ENCODE data around the gene KAZN. TPM values are rescaled to one million over a fixed set of nuclear protein-coding genes. Genes with fewer than 3 reads are reported as not detected.

KAZN gene
- total RNA-seq, 2 donors from 2014 or later = 0.46 to 0.58 TPM

DNA sequence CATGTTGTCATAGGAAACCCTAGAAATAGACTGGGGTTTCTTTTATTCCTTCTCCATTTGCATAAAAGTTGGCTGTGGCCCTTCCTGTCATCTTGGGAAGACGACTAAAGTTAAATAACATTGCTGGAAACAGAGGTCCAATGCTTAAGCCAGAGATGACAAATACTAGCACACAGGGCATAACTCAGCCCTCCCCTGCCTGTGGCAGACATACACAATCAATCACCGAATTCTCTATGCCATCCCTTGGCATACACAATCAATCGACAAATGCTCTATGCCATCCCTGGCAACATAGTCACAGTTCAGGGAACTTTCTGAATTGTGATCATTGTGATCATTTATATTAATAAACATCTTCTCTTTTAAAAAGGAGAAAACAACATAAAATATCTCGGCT, 229.4 kb downstream of the KAZN start:
- H3K4me3 Mint-ChIP-seq = no peak overlapping the region
- no peak overlapping the region for H3K27ac Mint-ChIP-seq
- H3K4me1 Mint-ChIP-seq (ENCODE audit: low read depth) = no peaks in the 10 kb centered on the region
- DNase-seq = no peak
- peaks cover 7% of the 10 kb centered on the region for H3K27me3 Mint-ChIP-seq (ENCODE audit: low read depth)
- H3K9me3 Mint-ChIP-seq = no peaks in the 10 kb centered on the region
- H3K36me3 Mint-ChIP-seq (ENCODE audit: insufficient read depth in 2 of 2) = no peaks in the 10 kb centered on the region
- no peak for ATAC-seq (replicated peaks in 1 of 2)

DNA sequence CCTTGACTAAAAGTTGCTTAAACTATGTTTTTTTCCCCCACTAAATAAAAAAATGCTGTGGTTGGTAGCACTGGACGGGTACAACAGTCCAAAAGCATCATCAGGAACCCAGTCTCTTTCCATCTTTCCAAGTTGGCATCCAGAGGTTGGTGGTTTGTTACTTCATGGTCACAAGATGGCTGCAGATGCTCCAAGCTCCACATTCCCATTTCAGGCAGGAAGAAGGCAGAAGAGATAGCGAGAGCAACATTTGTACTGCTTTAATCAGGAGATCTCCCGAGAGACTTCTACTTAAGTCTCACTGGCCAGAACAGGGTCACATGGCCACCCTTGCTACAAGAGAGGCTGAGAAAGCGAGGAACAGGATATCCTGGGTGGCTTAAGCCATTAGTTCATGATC, 230.2 kb downstream of the KAZN start:
- Mint-ChIP-seq H3K4me3 (no peak overlapping the region), H3K9me3 (no peaks in the 10 kb centered on the region), H3K36me3 (ENCODE audit: insufficient read depth in 2 of 2) (no peaks in the 10 kb centered on the region), H3K4me1 (ENCODE audit: low read depth) (no peaks in the 10 kb centered on the region), H3K27me3 (ENCODE audit: low read depth) (peaks cover under 1% of the 10 kb centered on the region), H3K27ac (no peak overlapping the region)
- ATAC-seq (replicated peaks in 1 of 2) (no peak), DNase-seq (no peak)

DNA sequence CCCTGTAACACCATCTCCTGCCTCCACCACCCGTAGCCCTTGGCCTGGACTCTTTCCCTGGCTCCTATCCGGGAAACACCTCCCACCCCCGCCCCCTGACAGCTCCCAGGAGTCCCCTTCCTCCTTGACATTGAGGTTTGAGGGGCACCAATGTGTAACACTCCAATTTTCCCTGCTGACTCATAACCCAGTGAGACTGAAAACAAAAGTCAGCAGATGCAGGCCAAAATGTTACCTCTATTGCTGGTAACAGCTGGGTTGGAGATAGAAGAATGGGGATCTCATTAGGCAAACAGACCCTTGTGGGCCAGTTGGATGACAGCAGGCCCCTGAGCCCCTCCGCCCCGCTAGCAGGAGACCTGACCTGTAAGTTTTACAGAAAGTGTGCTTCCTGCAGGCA, 237.2 kb downstream of the KAZN start:
- no peak overlapping the region for H3K4me3 Mint-ChIP-seq
- peaks cover 1% of the 10 kb centered on the region in 2 donors for H3K36me3 Mint-ChIP-seq (ENCODE audit: insufficient read depth in 2 of 2)
- no peaks in the 10 kb centered on the region for H3K4me1 Mint-ChIP-seq (ENCODE audit: low read depth)
- ATAC-seq (replicated peaks in 1 of 2) (no peak), DNase-seq (no peak)
- H3K27ac Mint-ChIP-seq = no peak overlapping the region
- H3K9me3 Mint-ChIP-seq = peaks cover under 1 to 4% of the 10 kb centered on the region in 2 donors
- H3K27me3 Mint-ChIP-seq (ENCODE audit: low read depth) = no peaks in the 10 kb centered on the region

GRCh38 chr1:14836426-14837140, 238.1 kb downstream of the KAZN start:
- H3K4me3 Mint-ChIP-seq = no peak overlapping the region
- no peaks in the 10 kb centered on the region for H3K27me3 Mint-ChIP-seq (ENCODE audit: low read depth)
- DNase-seq (no peak), ATAC-seq (replicated peaks in 1 of 2) (no peak)
- H3K27ac Mint-ChIP-seq = no peak overlapping the region
- no peaks in the 10 kb centered on the region for H3K4me1 Mint-ChIP-seq (ENCODE audit: low read depth)
- H3K36me3 Mint-ChIP-seq (ENCODE audit: insufficient read depth in 2 of 2) = peaks cover 3 to 4% of the 10 kb centered on the region in 2 donors
- peaks cover 2 to 5% of the 10 kb centered on the region in 2 donors for H3K9me3 Mint-ChIP-seq

DNA sequence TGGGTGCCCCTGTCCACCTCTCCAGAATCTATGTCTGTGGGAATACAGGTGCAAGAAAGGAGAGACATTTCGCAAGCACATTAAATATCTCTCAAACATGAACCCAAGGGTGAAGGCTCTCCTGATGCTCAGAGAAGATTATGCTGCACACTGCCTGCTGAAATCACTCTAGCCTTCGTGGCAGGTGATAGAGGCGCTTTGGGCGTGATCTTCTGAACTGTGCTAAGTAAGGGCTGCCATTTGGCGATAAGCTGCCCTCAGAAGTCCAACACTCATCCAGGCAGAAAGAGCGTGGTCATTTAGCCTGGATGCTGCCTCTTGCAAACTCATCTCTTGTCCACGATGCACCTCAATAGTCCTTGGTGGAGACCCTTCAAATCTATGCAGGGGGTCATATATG, 241.9 kb downstream of the KAZN start:
- DNase-seq (no peak), ATAC-seq (replicated peaks in 1 of 2) (no peak)

GRCh38 chr1:14841456-14841855, 243.0 kb downstream of the KAZN start:
- Mint-ChIP-seq H3K4me1 (ENCODE audit: low read depth) (no peaks in the 10 kb centered on the region), H3K27me3 (ENCODE audit: low read depth) (no peaks in the 10 kb centered on the region), H3K4me3 (no peak overlapping the region), H3K36me3 (ENCODE audit: insufficient read depth in 2 of 2) (peaks cover 11% of the 10 kb centered on the region in 2 donors), H3K27ac (no peak overlapping the region), H3K9me3 (peaks cover 15 to 16% of the 10 kb centered on the region in 2 donors)
- ATAC-seq (replicated peaks in 1 of 2) = no peak
- DNase-seq = no peak

More for the DNA sequence above, 241.9 kb downstream of the KAZN start:
- Mint-ChIP-seq H3K27me3 (ENCODE audit: low read depth) (no peaks in the 10 kb centered on the region), H3K27ac (no peak overlapping the region), H3K9me3 (peaks cover 15 to 16% of the 10 kb centered on the region in 2 donors), H3K4me3 (no peak overlapping the region), H3K4me1 (ENCODE audit: low read depth) (no peaks in the 10 kb centered on the region), H3K36me3 (ENCODE audit: insufficient read depth in 2 of 2) (peaks cover 11% of the 10 kb centered on the region in 2 donors)

DNA sequence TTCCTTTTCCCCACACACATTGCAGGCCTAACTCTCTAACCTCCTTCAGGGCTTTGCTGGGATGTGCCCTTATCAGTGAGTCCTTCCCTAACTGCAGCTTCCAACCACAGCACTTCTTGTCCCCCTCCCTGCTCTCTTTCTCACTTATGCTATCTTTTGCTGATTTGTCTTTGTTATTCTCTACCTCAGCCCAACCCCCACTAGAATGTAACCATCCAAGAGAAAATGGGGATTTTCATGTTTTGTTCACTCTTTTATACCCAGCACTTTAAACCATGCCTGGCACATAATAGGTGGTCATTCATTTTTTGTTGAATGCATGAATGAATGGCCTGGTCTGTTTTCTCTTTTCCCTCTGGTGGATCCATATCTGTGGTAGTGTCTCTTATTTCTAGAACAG, 243.5 kb downstream of the KAZN start:
- ATAC-seq (replicated peaks in 1 of 2) (no peak), DNase-seq (no peak)
- no peak overlapping the region for H3K4me3 Mint-ChIP-seq
- H3K27ac Mint-ChIP-seq = no peak overlapping the region
- peaks cover 15 to 16% of the 10 kb centered on the region in 2 donors for H3K9me3 Mint-ChIP-seq
- H3K36me3 Mint-ChIP-seq (ENCODE audit: insufficient read depth in 2 of 2) = peaks cover 11% of the 10 kb centered on the region in 2 donors
- no peaks in the 10 kb centered on the region for H3K27me3 Mint-ChIP-seq (ENCODE audit: low read depth)
- H3K4me1 Mint-ChIP-seq (ENCODE audit: low read depth) = no peaks in the 10 kb centered on the region

DNA sequence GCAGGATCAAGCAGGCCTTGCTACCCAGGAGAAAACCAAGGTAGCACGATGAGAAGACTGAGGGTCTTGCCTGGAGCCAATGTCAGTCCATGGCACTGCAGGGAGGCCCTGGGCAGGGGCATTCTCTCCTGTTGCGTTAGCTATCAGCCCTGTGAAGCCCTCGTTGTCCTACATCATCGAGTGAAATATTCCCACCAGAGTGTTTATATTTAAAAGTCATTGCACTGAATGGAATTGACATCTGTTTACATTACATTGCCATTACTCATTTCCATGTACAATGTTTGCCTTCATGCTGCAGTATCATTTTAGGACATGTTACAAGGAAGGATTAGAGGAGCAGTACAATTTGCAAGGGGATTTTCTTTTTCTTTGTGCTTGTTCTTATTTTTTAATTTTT, 243.9 kb downstream of the KAZN start:
- no peak for DNase-seq
- Mint-ChIP-seq H3K36me3 (ENCODE audit: insufficient read depth in 2 of 2) (peaks cover 11% of the 10 kb centered on the region in 2 donors), H3K27me3 (ENCODE audit: low read depth) (no peaks in the 10 kb centered on the region), H3K4me3 (no peak overlapping the region), H3K4me1 (ENCODE audit: low read depth) (no peaks in the 10 kb centered on the region), H3K27ac (no peak overlapping the region), H3K9me3 (peaks cover 15 to 16% of the 10 kb centered on the region in 2 donors)
- ATAC-seq (replicated peaks in 1 of 2) = no peak

- H3K4me1 Mint-ChIP-seq (ENCODE audit: low read depth) = no peaks in the 10 kb centered on the region
- ATAC-seq (replicated peaks in 1 of 2) (no peak), DNase-seq (no peak)
- H3K27ac Mint-ChIP-seq = no peak overlapping the region
- H3K9me3 Mint-ChIP-seq = peaks cover 15 to 16% of the 10 kb centered on the region in 2 donors
- H3K4me3 Mint-ChIP-seq = no peak overlapping the region
- H3K27me3 Mint-ChIP-seq (ENCODE audit: low read depth) = no peaks in the 10 kb centered on the region
- H3K36me3 Mint-ChIP-seq (ENCODE audit: insufficient read depth in 2 of 2) = peaks cover 11% of the 10 kb centered on the region in 2 donors
Observed at GRCh38 chr1:14842891-14843290, 244.4 kb downstream of the KAZN start.

- Mint-ChIP-seq H3K36me3 (ENCODE audit: insufficient read depth in 2 of 2) (peaks cover 11% of the 10 kb centered on the region in 2 donors), H3K27me3 (ENCODE audit: low read depth) (no peaks in the 10 kb centered on the region), H3K27ac (no peak overlapping the region), H3K4me3 (no peak overlapping the region), H3K9me3 (peaks cover 15 to 16% of the 10 kb centered on the region in 2 donors), H3K4me1 (ENCODE audit: low read depth) (no peaks in the 10 kb centered on the region)
- no peak for ATAC-seq (replicated peaks in 1 of 2)
- DNase-seq = no peak
Observed at GRCh38 chr1:14843525-14843924, 245.0 kb downstream of the KAZN start.

DNA sequence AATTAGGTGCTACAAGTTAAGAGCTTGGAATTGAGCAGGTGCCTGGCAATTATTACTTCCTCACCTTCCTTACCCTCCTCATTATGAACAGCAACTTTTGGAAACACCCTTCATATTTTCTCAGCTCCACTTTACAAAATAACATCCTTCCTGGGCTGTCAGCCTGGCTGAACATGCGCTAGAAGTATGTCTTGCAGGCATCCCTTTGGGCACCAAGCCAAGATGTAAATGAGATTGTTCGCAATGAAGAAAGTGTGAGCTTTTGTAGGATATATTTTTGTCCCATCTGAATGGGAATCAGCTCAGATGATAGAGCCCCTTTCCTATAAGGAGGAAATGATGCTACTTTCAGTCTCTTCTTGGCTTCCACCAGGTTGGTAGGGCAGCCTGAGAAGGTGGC, 245.9 kb downstream of the KAZN start:
- Mint-ChIP-seq H3K9me3 (peaks cover 15 to 16% of the 10 kb centered on the region in 2 donors), H3K27me3 (ENCODE audit: low read depth) (no peaks in the 10 kb centered on the region), H3K36me3 (ENCODE audit: insufficient read depth in 2 of 2) (peaks cover 11% of the 10 kb centered on the region in 2 donors), H3K27ac (no peak overlapping the region), H3K4me3 (no peak overlapping the region), H3K4me1 (ENCODE audit: low read depth) (no peaks in the 10 kb centered on the region)
- DNase-seq = no peak
- ATAC-seq (replicated peaks in 1 of 2) = no peak

DNA sequence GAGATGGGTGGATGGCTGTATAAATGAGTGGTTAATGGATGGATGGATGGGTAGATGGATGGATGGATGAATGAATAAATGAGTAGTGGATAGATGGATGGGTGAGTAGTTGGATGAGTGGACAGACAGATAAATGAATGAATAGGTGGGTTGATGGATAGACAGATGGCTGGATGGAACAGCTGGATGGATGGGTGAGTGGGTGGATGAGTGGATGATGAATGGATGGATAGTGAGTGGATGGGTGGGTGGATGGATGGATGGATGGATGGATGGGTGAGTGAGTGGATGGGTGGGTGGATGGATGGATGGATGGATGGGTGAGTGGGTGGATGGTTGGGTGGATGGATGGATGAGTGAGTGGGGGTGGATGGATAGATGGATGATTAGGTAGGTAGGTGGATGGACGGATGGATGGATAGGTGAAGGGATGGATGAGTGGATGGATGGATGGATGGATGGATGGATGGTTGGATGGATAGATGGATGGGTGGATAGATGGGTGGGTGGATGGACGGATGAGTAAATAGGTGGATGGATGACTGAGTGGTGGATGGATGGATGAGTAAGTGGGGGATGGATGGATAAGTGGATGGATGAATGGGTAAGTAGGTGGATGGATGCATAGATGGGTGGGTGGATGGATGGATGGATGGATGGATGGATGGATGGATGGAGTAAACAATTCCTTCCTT, 246.6 kb downstream of the KAZN start:
- ATAC-seq (replicated peaks in 1 of 2) (no peak), DNase-seq (no peak)
- no peak overlapping the region for H3K27ac Mint-ChIP-seq
- no peaks in the 10 kb centered on the region for H3K27me3 Mint-ChIP-seq (ENCODE audit: low read depth)
- peaks cover 11% of the 10 kb centered on the region in 2 donors for H3K36me3 Mint-ChIP-seq (ENCODE audit: insufficient read depth in 2 of 2)
- peaks cover 14 to 15% of the 10 kb centered on the region in 2 donors for H3K9me3 Mint-ChIP-seq
- no peak overlapping the region for H3K4me3 Mint-ChIP-seq
- no peaks in the 10 kb centered on the region for H3K4me1 Mint-ChIP-seq (ENCODE audit: low read depth)

- Mint-ChIP-seq H3K4me1 (ENCODE audit: low read depth) (no peaks in the 10 kb centered on the region), H3K36me3 (ENCODE audit: insufficient read depth in 2 of 2) (peaks cover 8 to 9% of the 10 kb centered on the region in 2 donors), H3K9me3 (peaks cover 11 to 13% of the 10 kb centered on the region in 2 donors), H3K4me3 (no peak overlapping the region), H3K27me3 (ENCODE audit: low read depth) (no peaks in the 10 kb centered on the region), H3K27ac (no peak overlapping the region)
- DNase-seq = no peak
- ATAC-seq (replicated peaks in 1 of 2) = no peak
Observed at GRCh38 chr1:14845851-14846250, 247.4 kb downstream of the KAZN start.

Measured in activated T-cell treated with anti-CD3 and anti-CD28 coated beads, Interleukin-2, amount 50 U/mL, for 72 hours (primary cell).